ENCODE data around the gene RBM17.

Gene RBM17

GRCh38 chr10:6067457-6067856, 21.4 kb upstream of the RBM17 start:
- Histone ChIP-seq H3K27ac (ENCODE audit: insufficient read depth, low read length, poor library complexity, severe bottlenecking) (no peak overlapping the region), H3K27me3 (replicated peaks; ENCODE audit: control insufficient read depth, insufficient read depth, low read length, poor library complexity, severe bottlenecking) (no peaks in the 10 kb centered on the region), H3K4me3 (ENCODE audit: insufficient read depth, low read depth, low read length, poor library complexity, severe bottlenecking) (no peak overlapping the region), H3K4me1 (ENCODE audit: control insufficient read depth, insufficient read depth, low read length, poor library complexity, severe bottlenecking) (peaks cover 70% of the 10 kb centered on the region), H3K9me3 (ENCODE audit: control insufficient read depth, low read length) (no peaks in the 10 kb centered on the region), H3K36me3 (ENCODE audit: control insufficient read depth, insufficient read depth, low read length) (no peaks in the 10 kb centered on the region)
- no peak for DNase-seq

DNA sequence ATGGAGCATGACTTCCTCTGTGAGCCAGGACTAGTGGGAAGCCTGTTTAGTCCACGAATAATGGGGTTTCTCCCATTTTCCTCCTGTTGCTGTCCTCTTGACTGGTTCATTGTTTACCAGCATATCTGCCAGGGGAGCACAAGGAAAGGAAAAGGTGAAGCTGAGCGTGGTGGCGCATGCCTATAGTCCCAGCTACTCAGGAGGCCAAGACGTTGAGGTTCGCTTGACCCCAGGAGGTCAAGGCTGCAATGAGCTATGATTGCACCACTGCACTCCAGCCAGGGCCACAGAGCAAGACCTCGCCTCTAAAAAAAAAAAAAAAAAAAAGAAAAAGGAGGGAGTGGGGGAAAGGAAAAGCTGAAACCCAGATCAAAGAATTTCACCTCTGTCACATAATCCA, 20.8 kb upstream of the RBM17 start:
- peak overlapping the region; percentile 18 for H3K27ac ChIP-seq (ENCODE audit: insufficient read depth, low read length, poor library complexity, severe bottlenecking)
- no peak for DNase-seq
- no peaks in the 10 kb centered on the region for H3K36me3 ChIP-seq (ENCODE audit: control insufficient read depth, insufficient read depth, low read length)
- H3K27me3 ChIP-seq (replicated peaks; ENCODE audit: control insufficient read depth, insufficient read depth, low read length, poor library complexity, severe bottlenecking): no peaks in the 10 kb centered on the region
- H3K9me3 ChIP-seq (ENCODE audit: control insufficient read depth, low read length): no peaks in the 10 kb centered on the region
- peaks cover 66% of the 10 kb centered on the region for H3K4me1 ChIP-seq (ENCODE audit: control insufficient read depth, insufficient read depth, low read length, poor library complexity, severe bottlenecking)
- peak overlapping the region; percentile 15 for H3K4me3 ChIP-seq (ENCODE audit: insufficient read depth, low read depth, low read length, poor library complexity, severe bottlenecking)

- DNase-seq: no peak
- H3K9me3 ChIP-seq (ENCODE audit: control insufficient read depth, low read length): no peaks in the 10 kb centered on the region
- H3K27ac ChIP-seq (ENCODE audit: insufficient read depth, low read length, poor library complexity, severe bottlenecking): peak overlapping the region; percentile 60
- H3K4me1 ChIP-seq (ENCODE audit: control insufficient read depth, insufficient read depth, low read length, poor library complexity, severe bottlenecking): peaks cover 65% of the 10 kb centered on the region
- H3K4me3 ChIP-seq (ENCODE audit: insufficient read depth, low read depth, low read length, poor library complexity, severe bottlenecking): peak overlapping the region; percentile 14
- no peaks in the 10 kb centered on the region for H3K36me3 ChIP-seq (ENCODE audit: control insufficient read depth, insufficient read depth, low read length)
- no peaks in the 10 kb centered on the region for H3K27me3 ChIP-seq (replicated peaks; ENCODE audit: control insufficient read depth, insufficient read depth, low read length, poor library complexity, severe bottlenecking)
These were observed 20.4 kb upstream of the RBM17 start for GRCh38 chr10:6068422-6068821.

- H3K36me3 ChIP-seq (ENCODE audit: control insufficient read depth, insufficient read depth, low read length): no peaks in the 10 kb centered on the region
- peak overlapping the region; percentile 60 for H3K27ac ChIP-seq (ENCODE audit: insufficient read depth, low read length, poor library complexity, severe bottlenecking)
- no peak for DNase-seq
- H3K4me1 ChIP-seq (ENCODE audit: control insufficient read depth, insufficient read depth, low read length, poor library complexity, severe bottlenecking): peaks cover 65% of the 10 kb centered on the region
- H3K4me3 ChIP-seq (ENCODE audit: insufficient read depth, low read depth, low read length, poor library complexity, severe bottlenecking): peak overlapping the region; percentile 14
- H3K27me3 ChIP-seq (replicated peaks; ENCODE audit: control insufficient read depth, insufficient read depth, low read length, poor library complexity, severe bottlenecking): no peaks in the 10 kb centered on the region
- H3K9me3 ChIP-seq (ENCODE audit: control insufficient read depth, low read length): no peaks in the 10 kb centered on the region
These were observed 19.5 kb upstream of the RBM17 start for GRCh38 chr10:6069081-6069931.

DNA sequence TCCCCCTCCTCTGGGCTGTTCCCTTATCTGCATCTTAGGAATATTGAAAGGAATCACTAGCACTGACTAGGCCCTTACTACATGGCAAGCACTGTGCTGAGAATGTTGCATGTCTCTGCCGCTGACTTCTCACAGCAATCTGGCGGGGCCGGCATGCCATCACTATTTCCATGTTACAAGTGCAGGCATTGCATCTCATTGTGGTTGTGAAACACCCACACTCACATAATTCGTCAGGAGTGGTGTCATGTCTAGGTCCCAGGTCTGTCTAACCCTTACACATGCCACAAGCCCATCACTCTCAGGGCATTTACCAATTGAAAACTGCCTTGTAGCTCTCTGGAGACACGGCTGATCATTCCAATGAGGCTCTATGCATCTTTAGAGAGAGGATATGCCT, 18.2 kb upstream of the RBM17 start:
- no peaks in the 10 kb centered on the region for H3K9me3 ChIP-seq (ENCODE audit: control insufficient read depth, low read length)
- H3K4me3 ChIP-seq (ENCODE audit: insufficient read depth, low read depth, low read length, poor library complexity, severe bottlenecking): no peak overlapping the region
- no peaks in the 10 kb centered on the region for H3K27me3 ChIP-seq (replicated peaks; ENCODE audit: control insufficient read depth, insufficient read depth, low read length, poor library complexity, severe bottlenecking)
- peaks cover 59% of the 10 kb centered on the region for H3K4me1 ChIP-seq (ENCODE audit: control insufficient read depth, insufficient read depth, low read length, poor library complexity, severe bottlenecking)
- DNase-seq: no peak
- H3K36me3 ChIP-seq (ENCODE audit: control insufficient read depth, insufficient read depth, low read length): no peaks in the 10 kb centered on the region
- H3K27ac ChIP-seq (ENCODE audit: insufficient read depth, low read length, poor library complexity, severe bottlenecking): peak overlapping the region; percentile 2

DNA sequence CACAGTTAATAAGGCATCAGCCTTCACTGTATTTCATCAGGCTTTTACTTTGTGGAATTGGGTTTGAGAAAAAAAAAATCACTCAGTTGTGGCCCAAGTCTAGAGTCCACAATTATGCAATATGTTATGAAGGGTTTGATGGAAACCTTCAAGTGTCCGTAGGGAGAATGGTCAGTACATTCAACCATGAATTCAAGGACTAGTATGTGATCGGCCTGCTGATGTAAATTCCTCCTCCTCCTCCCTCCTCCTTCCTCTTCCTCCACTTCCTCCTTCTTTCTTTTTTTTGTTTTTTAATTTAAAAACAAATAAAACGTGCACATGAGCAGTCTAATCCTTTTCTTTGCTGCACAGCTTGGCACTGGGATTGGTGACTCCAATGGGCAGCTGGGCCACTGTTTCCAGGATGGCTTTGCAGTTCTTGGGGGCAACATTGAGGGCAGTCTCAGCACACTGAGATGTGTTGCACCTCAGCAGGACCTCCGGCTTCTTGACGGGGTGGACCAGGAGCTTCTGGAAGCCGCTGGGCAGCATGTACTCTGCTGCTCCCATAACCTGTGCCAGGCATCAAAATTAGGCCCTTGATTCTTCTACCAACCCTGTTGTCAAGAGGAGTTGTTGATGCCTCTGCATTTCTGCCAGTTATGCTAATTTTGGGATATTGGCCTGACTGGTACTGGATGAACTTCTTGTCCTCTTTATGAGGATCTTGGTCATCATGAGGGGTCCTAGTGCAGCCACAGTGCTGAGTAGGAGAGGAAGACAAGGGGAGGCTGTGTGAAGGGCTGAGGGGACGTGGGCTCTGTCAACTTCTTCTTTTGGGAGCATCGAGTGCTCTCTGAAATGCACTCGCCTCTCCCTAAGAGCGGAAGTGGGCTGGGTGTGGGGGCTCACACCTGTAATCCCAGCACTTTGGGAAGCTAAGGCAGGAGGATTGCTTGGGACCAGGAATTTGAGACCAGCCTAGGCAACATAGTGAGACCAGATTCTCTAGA, 17.4 kb upstream of the RBM17 start:
- H3K9me3 ChIP-seq (ENCODE audit: control insufficient read depth, low read length): no peaks in the 10 kb centered on the region
- H3K36me3 ChIP-seq (ENCODE audit: control insufficient read depth, insufficient read depth, low read length): no peaks in the 10 kb centered on the region
- H3K27me3 ChIP-seq (replicated peaks; ENCODE audit: control insufficient read depth, insufficient read depth, low read length, poor library complexity, severe bottlenecking): no peaks in the 10 kb centered on the region
- no peak overlapping the region for H3K4me3 ChIP-seq (ENCODE audit: insufficient read depth, low read depth, low read length, poor library complexity, severe bottlenecking)
- no peak for DNase-seq
- H3K27ac ChIP-seq (ENCODE audit: insufficient read depth, low read length, poor library complexity, severe bottlenecking): peak overlapping the region; percentile 43
- H3K4me1 ChIP-seq (ENCODE audit: control insufficient read depth, insufficient read depth, low read length, poor library complexity, severe bottlenecking): peaks cover 54% of the 10 kb centered on the region

- no peaks in the 10 kb centered on the region for H3K9me3 ChIP-seq (ENCODE audit: control insufficient read depth, low read length)
- peak overlapping the region; percentile 43 for H3K27ac ChIP-seq (ENCODE audit: insufficient read depth, low read length, poor library complexity, severe bottlenecking)
- no peaks in the 10 kb centered on the region for H3K27me3 ChIP-seq (replicated peaks; ENCODE audit: control insufficient read depth, insufficient read depth, low read length, poor library complexity, severe bottlenecking)
- no peak overlapping the region for H3K4me3 ChIP-seq (ENCODE audit: insufficient read depth, low read depth, low read length, poor library complexity, severe bottlenecking)
- H3K4me1 ChIP-seq (ENCODE audit: control insufficient read depth, insufficient read depth, low read length, poor library complexity, severe bottlenecking): peaks cover 52% of the 10 kb centered on the region
- H3K36me3 ChIP-seq (ENCODE audit: control insufficient read depth, insufficient read depth, low read length): no peaks in the 10 kb centered on the region
- DNase-seq: no peak
These were observed 16.5 kb upstream of the RBM17 start for GRCh38 chr10:6072215-6072934.

GRCh38 chr10:6074489-6075301, 14.1 kb upstream of the RBM17 start:
- H3K4me1 ChIP-seq (ENCODE audit: control insufficient read depth, insufficient read depth, low read length, poor library complexity, severe bottlenecking): peaks cover 29% of the 10 kb centered on the region
- no peaks in the 10 kb centered on the region for H3K9me3 ChIP-seq (ENCODE audit: control insufficient read depth, low read length)

DNA sequence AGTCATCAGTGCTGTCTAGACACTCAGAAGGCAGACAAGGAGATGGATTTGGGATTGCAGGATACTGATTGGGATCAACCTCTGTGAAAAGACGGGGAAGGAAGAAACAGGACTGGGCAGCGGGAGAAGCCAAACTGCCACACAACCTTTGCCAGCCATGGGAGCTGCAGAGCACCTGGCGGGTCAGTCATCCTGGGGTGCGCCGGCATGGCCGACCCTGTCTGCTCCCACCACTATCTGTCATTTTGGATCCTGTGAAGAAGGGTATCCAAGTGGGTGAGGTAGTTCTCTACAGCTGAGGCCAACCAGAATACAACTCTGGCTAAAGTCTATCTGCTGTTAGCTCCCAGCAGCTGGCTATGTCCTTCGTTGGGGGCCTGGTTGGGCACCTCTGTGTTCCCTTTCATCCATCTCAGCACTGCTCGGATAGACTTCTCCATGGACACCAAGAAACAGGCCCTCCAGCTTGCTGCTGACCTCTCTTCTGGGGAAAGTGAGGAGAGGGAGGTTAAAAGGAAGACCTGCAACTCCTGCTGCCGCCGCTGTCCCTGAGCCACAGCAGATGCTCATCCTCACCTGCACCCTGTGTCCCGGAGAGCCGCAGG, 11.7 kb upstream of the RBM17 start:
- peaks cover 4% of the 10 kb centered on the region for H3K4me1 ChIP-seq (ENCODE audit: control insufficient read depth, insufficient read depth, low read length, poor library complexity, severe bottlenecking)
- H3K27ac ChIP-seq (ENCODE audit: insufficient read depth, low read length, poor library complexity, severe bottlenecking): no peak overlapping the region
- no peaks in the 10 kb centered on the region for H3K36me3 ChIP-seq (ENCODE audit: control insufficient read depth, insufficient read depth, low read length)
- DNase-seq: no peak
- H3K4me3 ChIP-seq (ENCODE audit: insufficient read depth, low read depth, low read length, poor library complexity, severe bottlenecking): no peak overlapping the region
- no peaks in the 10 kb centered on the region for H3K9me3 ChIP-seq (ENCODE audit: control insufficient read depth, low read length)
- H3K27me3 ChIP-seq (replicated peaks; ENCODE audit: control insufficient read depth, insufficient read depth, low read length, poor library complexity, severe bottlenecking): no peaks in the 10 kb centered on the region

More at GRCh38 chr10:6074489-6075301, 14.1 kb upstream of the RBM17 start:
- no peak overlapping the region for H3K4me3 ChIP-seq (ENCODE audit: insufficient read depth, low read depth, low read length, poor library complexity, severe bottlenecking)
- no peaks in the 10 kb centered on the region for H3K27me3 ChIP-seq (replicated peaks; ENCODE audit: control insufficient read depth, insufficient read depth, low read length, poor library complexity, severe bottlenecking)
- no peak overlapping the region for H3K27ac ChIP-seq (ENCODE audit: insufficient read depth, low read length, poor library complexity, severe bottlenecking)
- DNase-seq: no peak
- H3K36me3 ChIP-seq (ENCODE audit: control insufficient read depth, insufficient read depth, low read length): no peaks in the 10 kb centered on the region

All from effector memory CD4-positive, alpha-beta T cell (primary cell).